K562 (cell line): ENCODE results near the gene PCBP2. TPM values are rescaled to one million over a fixed set of nuclear protein-coding genes. Genes with fewer than 3 reads are reported as not detected.

Source experiments
- ARID4B ChIP-seq: sonication (generic); formaldehyde crosslinking; IDR thresholded peaks from 2 replicates; pipeline ENCODE4 v1.8.0; 2022; ENCODE audit warnings: mild to moderate bottlenecking, missing genetic modification reagents
- CHD7 ChIP-seq: fragments of 200-600 bp; sonication (generic); IDR thresholded peaks from one replicate; pipeline ENCODE4 v1.6.1; 2012; ENCODE audit warnings: mild to moderate bottlenecking, low read depth, low read length, inconsistent platforms
- ETV6 ChIP-seq, 3 experiments: fragments of 150-350 bp in 1 of 3; sonication (generic) in 1 of 3; formaldehyde crosslinking in 1 of 3; IDR thresholded peaks; 2 replicates each; pipeline versions ENCODE4 v1.6.1 to v1.8.0; 2014 to 2022; ENCODE audit warnings: borderline replicate concordance in 2 of 3, low read depth in 2 of 3, antibody characterized with exemption in 1 of 3, low read length in 1 of 3, mild to moderate bottlenecking in 1 of 3, missing genetic modification reagents in 1 of 3
- MCM7 ChIP-seq, 2 experiments: fragments of 450-650 bp; IDR thresholded peaks; 2 replicates each; pipeline ENCODE4 v1.6.1; 2016 to 2018
- NBN ChIP-seq: fragments of 450-650 bp; IDR thresholded peaks from 2 replicates; pipeline ENCODE4 v1.6.1; 2016; ENCODE audit warnings: low read depth, mild to moderate bottlenecking
- RNF219 ChIP-seq: fragments of 250-450 bp; sonication (Bioruptor Pico); IDR thresholded peaks from 2 replicates; pipeline ENCODE4 v1.5.0; 2022; ENCODE audit warnings: mild to moderate bottlenecking
- ZNF212 ChIP-seq: fragments of 450-650 bp; formaldehyde crosslinking; IDR thresholded peaks from 2 replicates; pipeline ENCODE4 v1.4.0; 2020; ENCODE audit warnings: mild to moderate bottlenecking
- polyA plus RNA-seq, 8 experiments: library from polyadenylated mRNA; depleted of rRNA in 4 of 8; stranded (reverse) in 5 of 8; unstranded in 3 of 8; fragments of >200 nt; fragmentation: Nextera tagmentation in 2 of 8; fragmentation: Illumina TruSeq in 1 of 8; extraction: Ambion mirVana in 2 of 8; extraction: Trizol in 1 of 8; gene quantifications; 2 replicates each; pipeline versions ENCODE4 v1.2.1 to v1.2.3, GENCODE V29; 2011 to 2014; ENCODE audit warnings: inconsistent platforms in 1 of 8, missing spikeins in 1 of 8
- total RNA-seq, 7 experiments: library from RNA; depleted of rRNA in 6 of 7; stranded (reverse); fragments of >200 nt in 6 of 7; fragmentation: Illumina TruSeq in 2 of 7; extraction: Trizol in 2 of 7; gene quantifications; 2 replicates each; pipeline versions ENCODE4 v1.2.1 to v1.2.3, GENCODE V29; 2011 to 2021; ENCODE audit warnings: low replicate concordance in 1 of 7

The PCBP2 gene
- total and polyA plus RNA-seq, 9 of the 15 experiments (the other 6 are each of a cell fraction or from before 2014, with no cell fraction given), result 137 to 831 (median 328) TPM

- TF ChIP-seq CHD7 (no peak), RNF219 (CRISPR knock-in tag) (no peak), ETV6 (IDR thresholded peaks at IDR 0.05; ENCODE audit: borderline replicate concordance in 1 of 2, low read depth in 2 of 2, low read length in 1 of 2) (no peak), ETV6 (CRISPR knock-in tag; IDR thresholded peaks at IDR 0.05; ENCODE audit: borderline replicate concordance) (no peak), MCM7 (IDR thresholded peaks at IDR 0.05) (no peak), ZNF212 (no peak), ARID4B (CRISPR knock-in tag) (0 out of 2 replicates have a peak, but pooled peaks have one; percentile 34), NBN (peak; percentile 81)
Observed at GRCh38 chr12:53441040-53441833, 10.7 kb upstream of the PCBP2 start, which contains the start of gene PRR13 (continued).
